GM12878 (cell line): ENCODE data around the gene ADAMTSL4. TPM values are rescaled to one million over a fixed set of nuclear protein-coding genes. Genes with fewer than 3 reads are reported as not detected.

Experiments
- ATAC-seq: fragments of 200-7000 bp; cut with Tn5 transposase; 3 replicates; pipeline ENCODE4 v1.9.1; 2020; ENCODE audit warnings: mild to moderate bottlenecking, moderate library complexity
- BruUV-seq: library from RNA; stranded (reverse); fragments of 400-500 nt; replicated peaks from 2 replicates; lab custom pipeline; 2021; lab: Mats Ljungman, UMichigan
- CTCF ChIA-PET: fragments of 300-600 bp; sonication (Branson Sonifier 250); formaldehyde crosslinking; extraction: SDS; loops from one replicate; lab custom pipeline; 2021; ENCODE audit warnings: inconsistent platforms; lab: Yijun Ruan, JAX
- POLR2A ChIA-PET: fragments of 350-600 bp; formaldehyde crosslinking; extraction: SDS; loops from one replicate; lab custom pipeline; 2021; ENCODE audit warnings: inconsistent platforms; lab: Charles Lee
- RAD21 ChIA-PET: fragments of 300-600 bp; sonication (Branson Sonifier 250); formaldehyde crosslinking; loops from one replicate; lab custom pipeline; 2023; ENCODE audit warnings: antibody characterized with exemption; ENCODE audit not compliant: unreplicated experiment; lab: Charles Lee
- SMC1A ChIA-PET: fragments of 300-600 bp; sonication (Branson Sonifier 250); formaldehyde crosslinking; loops from one replicate; lab custom pipeline; 2023; ENCODE audit not compliant: unreplicated experiment, uncharacterized antibody; lab: Charles Lee
- DNase-seq: peaks from one replicate; pipeline ENCODE4 v3.0.0-alpha.2; 2011; ENCODE audit warnings: low read depth, low spot score
- FAIRE-seq: peaks from 3 replicates; lab custom pipeline; 2011; peaks lifted over from hg19 to GRCh38; lab: Jason Lieb, UNC
- H2AFZ ChIP-seq: 2 replicates; pipeline ENCODE4 v1.6.0; 2011; ENCODE audit warnings: low read depth, low read length, control low read depth; ENCODE audit not compliant: control insufficient read depth
- H3K27ac ChIP-seq: 2 replicates; pipeline ENCODE4 v1.5.1; 2011; ENCODE audit warnings: control low read depth; ENCODE audit not compliant: control insufficient read depth, insufficient read depth
- H3K27me3 ChIP-seq, 2 experiments: replicated peaks in 1 of 2; 2 replicates each; pipeline versions ENCODE4 v1.6.0 to v1.6.1; 2011; ENCODE audit warnings: low read length in 1 of 2; ENCODE audit not compliant: control insufficient read depth in 2 of 2, insufficient read depth in 2 of 2
- H3K36me3 ChIP-seq, 2 experiments: 2 replicates each; pipeline ENCODE4 v1.5.1; 2011; ENCODE audit warnings: low read length in 1 of 2; ENCODE audit not compliant: control insufficient read depth in 2 of 2, insufficient read depth in 2 of 2
- H3K4me1 ChIP-seq: 2 replicates; pipeline ENCODE4 v1.6.1; 2011; ENCODE audit warnings: mild to moderate bottlenecking, low read length, moderate library complexity, mixed read lengths; ENCODE audit not compliant: control insufficient read depth, insufficient read depth
- H3K4me2 ChIP-seq: 2 replicates; pipeline ENCODE4 v1.6.0; 2011; ENCODE audit warnings: control low read depth; ENCODE audit not compliant: control insufficient read depth, insufficient read depth
- H3K4me3 ChIP-seq: fragments of 200-600 bp; sonication (generic); 2 replicates; pipeline ENCODE4 v1.5.1; 2016
- H3K79me2 ChIP-seq: 2 replicates; pipeline ENCODE4 v1.6.0; 2011; ENCODE audit warnings: low read length; ENCODE audit not compliant: control insufficient read depth, insufficient read depth
- H3K9ac ChIP-seq: 2 replicates; pipeline ENCODE4 v1.8.0; 2011; ENCODE audit warnings: low read length, control low read depth, mixed read lengths; ENCODE audit not compliant: control insufficient read depth, insufficient read depth
- H3K9me3 ChIP-seq: replicated peaks from 3 replicates; pipeline ENCODE4 v1.5.1; 2011; ENCODE audit warnings: mild to moderate bottlenecking, low read length; ENCODE audit not compliant: control insufficient read depth, insufficient read depth
- H4K20me1 ChIP-seq: 2 replicates; pipeline ENCODE4 v1.6.0; 2011; ENCODE audit not compliant: control insufficient read depth, insufficient read depth
- CHD2 ChIP-seq: IDR thresholded peaks from 2 replicates; pipeline ENCODE4 v1.6.1; 2011; ENCODE audit warnings: low read depth, low read length, improper control_type of control experiment, borderline replicate concordance
- GABPA ChIP-seq: IDR thresholded peaks from 2 replicates; pipeline ENCODE4 v1.6.1; 2014; ENCODE audit warnings: antibody characterized with exemption, low read depth, mild to moderate bottlenecking, inconsistent platforms
- HDAC6 ChIP-seq: fragments of 200-600 bp; sonication (generic); IDR thresholded peaks from one replicate; pipeline ENCODE4 v1.8.0; 2017; ENCODE audit warnings: antibody characterized with exemption; ENCODE audit not compliant: unreplicated experiment
- MTA3 ChIP-seq: IDR thresholded peaks from 2 replicates; pipeline ENCODE4 v1.6.1; 2012; ENCODE audit warnings: low read length, inconsistent platforms, borderline replicate concordance
- NFYB ChIP-seq: IDR thresholded peaks from 2 replicates; pipeline ENCODE4 v1.6.1; 2011; ENCODE audit warnings: low read depth, mild to moderate bottlenecking, low read length, improper control_type of control experiment, moderate library complexity; ENCODE audit not compliant: insufficient read depth
- POLR2AphosphoS2 ChIP-seq: IDR thresholded peaks from 2 replicates; pipeline ENCODE4 v1.6.1; 2011; ENCODE audit warnings: low read depth, mild to moderate bottlenecking, low read length, improper control_type of control experiment, moderate library complexity
- SMAD5 ChIP-seq: IDR thresholded peaks from 2 replicates; pipeline ENCODE4 v1.6.1; 2016; ENCODE audit warnings: antibody characterized with exemption, low read depth
- SMARCA5 ChIP-seq: fragments of 450-650 bp; IDR thresholded peaks from 2 replicates; pipeline ENCODE4 v1.6.1; 2017; ENCODE audit warnings: mild to moderate bottlenecking
- WGBS: methylation state at CpG from one replicate; pipeline ENCODE4 v1.1.6; 2016; ENCODE audit warnings: low lambda C conversion rate; ENCODE audit not compliant: insufficient replicate concordance, insufficient coverage; ENCODE audit errors: missing lambda C conversion rate; 5-methylcytosine and 5-hydroxymethylcytosine counted together
- in situ Hi-C: fragments of 300-500 bp; cut with MboI; formaldehyde crosslinking; loops from 9 replicates; pipeline ENCODE4 v1.14.3; 2018; ENCODE audit warnings: mixed read lengths
- intact Hi-C: fragments of 100-400 bp; cut with micrococcal nuclease; formaldehyde crosslinking; loops from one replicate; pipeline ENCODE4 v1.14.2; 2022; ENCODE audit not compliant: unreplicated experiment
- polyA plus RNA-seq, 11 experiments: library from polyadenylated mRNA; depleted of rRNA in 4 of 11; unstranded in 6 of 11; stranded (reverse) in 5 of 11; fragments of >200 nt; fragmentation: Nextera tagmentation in 4 of 11; fragmentation: Illumina TruSeq in 1 of 11; extraction: Ambion mirVana in 4 of 11; extraction: Trizol in 1 of 11; gene quantifications; 1 replicate in 1 of 11; 2 replicates in 10 of 11; pipeline versions ENCODE4 v1.2.1 to v1.2.3, GENCODE V29; 2011 to 2016; ENCODE audit warnings: inconsistent platforms in 2 of 11, missing spikeins in 2 of 11, low read depth in 1 of 11
- total RNA-seq, 4 experiments: library from RNA; depleted of rRNA in 3 of 4; stranded (reverse); fragments of >200 nt in 3 of 4; fragmentation: Illumina TruSeq in 1 of 4; extraction: Trizol in 1 of 4; gene quantifications; 2 replicates each; pipeline versions ENCODE4 v1.2.1 to v1.2.3, GENCODE V29; 2013 to 2021
- TF ChIP-seq, protein P1 (sequence below): IDR thresholded peaks from 2 replicates; pipeline ENCODE4 v1.6.1; 2011; ENCODE audit warnings: borderline replicate concordance, low read depth, mild to moderate bottlenecking, moderate library complexity, mixed read lengths, low read length; ENCODE audit not compliant: insufficient read depth; ENCODE audit errors: extremely low read length
- TF ChIP-seq, protein P2 (sequence below): fragments of 150-350 bp; IDR thresholded peaks from 2 replicates; pipeline ENCODE4 v1.6.1; 2014; ENCODE audit warnings: mild to moderate bottlenecking, low read depth, low read length

ADAMTSL4 gene
- total and polyA plus RNA-seq, 10 of the 15 experiments (the other 5 are each of a cell fraction or from before 2014, with no cell fraction given) = 0.04 to 0.15 (median 0.05) TPM; not detected in 5

DNA sequence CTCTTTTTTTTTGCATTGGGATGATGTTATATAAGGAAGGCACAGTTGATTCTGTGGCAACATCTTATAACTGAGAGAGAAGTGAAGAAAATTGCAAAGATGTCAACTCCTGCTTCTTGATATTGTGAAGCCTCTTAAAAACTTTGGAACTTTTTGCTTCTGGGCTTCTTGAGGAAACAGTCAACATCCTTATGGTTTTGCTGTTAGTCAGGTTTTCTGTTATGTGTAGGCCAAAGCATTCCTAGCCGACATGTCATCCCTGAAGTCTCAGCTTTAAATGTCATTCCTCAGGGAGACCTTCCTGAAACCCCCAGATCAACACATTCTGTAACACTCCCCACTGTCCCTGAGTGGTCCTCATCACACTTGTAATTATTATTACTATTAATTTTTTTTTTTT, 21.0 kb upstream of the ADAMTSL4 start:
- Histone ChIP-seq H3K27me3 (no peaks in the 10 kb centered on the region), H3K79me2 (no peaks in the 10 kb centered on the region), H3K36me3 (no peaks in the 10 kb centered on the region), H3K4me1 (no peaks in the 10 kb centered on the region; the same call in 1 of the 2 replicates), H3K4me2 (no peak overlapping the region), H4K20me1 (no peaks in the 10 kb centered on the region), H3K27ac (no peak overlapping the region), H3K4me3 (no peak overlapping the region), H3K9me3 (no peaks in the 10 kb centered on the region), H3K9ac (no peak overlapping the region), H2AFZ (no peak overlapping the region)
- WGBS = 35% methylated on average over 1 of the region's 1 CpG
- CTCF ChIA-PET = interaction anchor here (0.9 kb wide), 1 partner anchor 520 kb away, joined by 3 read pairs; no protein-coding TSS in a partner anchor
- TF ChIP-seq POLR2AphosphoS2 (no peak), CHD2 (no peak), SMAD5 (no peak), HDAC6 (no peak), NFYB (no peak), GABPA (no peak), MTA3 (no peak), SMARCA5 (no peak)
- TF ChIP-seq, protein P1, sequence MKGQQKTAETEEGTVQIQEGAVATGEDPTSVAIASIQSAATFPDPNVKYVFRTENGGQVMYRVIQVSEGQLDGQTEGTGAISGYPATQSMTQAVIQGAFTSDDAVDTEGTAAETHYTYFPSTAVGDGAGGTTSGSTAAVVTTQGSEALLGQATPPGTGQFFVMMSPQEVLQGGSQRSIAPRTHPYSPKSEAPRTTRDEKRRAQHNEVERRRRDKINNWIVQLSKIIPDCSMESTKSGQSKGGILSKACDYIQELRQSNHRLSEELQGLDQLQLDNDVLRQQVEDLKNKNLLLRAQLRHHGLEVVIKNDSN = no peak
- TF ChIP-seq, protein P2, sequence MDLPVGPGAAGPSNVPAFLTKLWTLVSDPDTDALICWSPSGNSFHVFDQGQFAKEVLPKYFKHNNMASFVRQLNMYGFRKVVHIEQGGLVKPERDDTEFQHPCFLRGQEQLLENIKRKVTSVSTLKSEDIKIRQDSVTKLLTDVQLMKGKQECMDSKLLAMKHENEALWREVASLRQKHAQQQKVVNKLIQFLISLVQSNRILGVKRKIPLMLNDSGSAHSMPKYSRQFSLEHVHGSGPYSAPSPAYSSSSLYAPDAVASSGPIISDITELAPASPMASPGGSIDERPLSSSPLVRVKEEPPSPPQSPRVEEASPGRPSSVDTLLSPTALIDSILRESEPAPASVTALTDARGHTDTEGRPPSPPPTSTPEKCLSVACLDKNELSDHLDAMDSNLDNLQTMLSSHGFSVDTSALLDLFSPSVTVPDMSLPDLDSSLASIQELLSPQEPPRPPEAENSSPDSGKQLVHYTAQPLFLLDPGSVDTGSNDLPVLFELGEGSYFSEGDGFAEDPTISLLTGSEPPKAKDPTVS = no peak
- DNase-seq = no peak
- in situ Hi-C loops (no loop called here), intact Hi-C loops (no loop called here)
- POLR2A ChIA-PET = interaction anchor here (0.6 to 1.0 kb wide), 2 partner anchors 9 to 302 kb away, joined by 3 to 4 read pairs; no protein-coding TSS in a partner anchor
- SMC1A ChIA-PET = interaction anchor here (0.7 kb wide), 1 partner anchor 77 kb away, joined by 5 read pairs; no protein-coding TSS in a partner anchor
- no TSS peak for BruUV-seq
- ATAC-seq = no peak
- RAD21 ChIA-PET = no interaction called here
- FAIRE-seq = no peak
